CD4-positive, alpha-beta T cell treated with Interleukin-21 for 1 hour (primary cell): ENCODE results near the gene AATK.

Experiments used
- DNase-seq: peaks from one replicate; pipeline ENCODE4 v3.0.0-alpha.2; 2020

The AATK gene

DNA sequence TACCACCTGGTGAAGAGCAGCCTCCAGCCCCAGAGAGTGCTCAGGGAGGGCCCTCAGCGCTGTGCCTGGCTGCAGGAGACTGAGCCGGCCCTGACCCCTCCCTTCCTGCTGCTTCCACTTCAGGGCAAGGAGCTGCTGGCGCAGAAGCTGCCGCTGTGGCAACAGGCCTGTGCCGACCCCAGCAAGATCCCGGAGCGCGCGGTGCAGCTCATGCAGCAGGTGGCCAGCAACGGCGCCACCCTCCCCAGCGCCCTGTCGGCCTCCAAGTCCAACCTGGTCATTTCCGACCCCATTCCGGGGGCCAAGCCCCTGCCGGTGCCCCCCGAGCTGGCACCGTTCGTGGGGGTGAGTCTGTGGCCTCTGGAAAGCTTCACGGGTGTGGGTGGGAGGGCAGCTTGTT, 62.6 kb downstream of the AATK start:
- no peak for DNase-seq

DNA sequence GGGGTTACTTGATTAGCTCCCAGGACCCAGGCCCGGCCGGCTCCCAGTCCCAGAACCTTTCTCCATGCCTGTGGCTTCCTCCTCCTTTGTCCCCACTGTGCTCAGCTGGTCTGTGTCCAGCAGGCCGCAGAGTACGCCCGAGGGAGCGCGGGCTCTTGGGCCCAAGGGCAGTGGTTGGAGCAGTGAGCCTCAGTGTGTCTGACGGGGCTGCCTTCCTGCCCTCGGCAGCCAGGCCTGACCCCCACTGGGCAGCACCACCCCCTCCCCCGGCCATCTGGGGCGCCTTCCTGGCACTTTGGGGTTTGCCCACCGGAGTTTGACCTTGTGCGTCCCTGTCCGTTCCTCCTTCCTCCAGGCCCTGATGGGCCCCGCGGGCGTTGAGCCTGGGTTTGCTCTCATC, 63.2 kb downstream of the AATK start:
- DNase-seq: no peak

DNA sequence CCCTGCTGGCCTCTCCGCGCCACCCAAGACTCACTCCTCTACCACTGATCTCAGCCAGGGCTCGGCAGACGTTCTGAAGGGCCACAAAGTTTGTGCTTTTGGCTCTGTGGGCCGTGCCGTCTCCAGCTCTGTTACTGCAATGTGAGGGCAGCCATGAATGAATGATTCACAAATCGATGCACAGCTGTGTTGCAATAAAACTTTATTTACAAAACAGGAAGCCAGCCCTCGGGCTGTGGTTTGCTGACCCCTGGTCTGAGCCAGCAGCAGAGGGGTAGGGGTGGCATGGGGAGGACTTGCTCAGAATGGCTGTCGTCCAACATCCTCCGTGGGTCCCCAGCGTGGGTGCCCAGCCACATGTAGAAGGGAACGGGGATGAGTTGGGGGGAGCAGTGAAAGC, 63.7 kb downstream of the AATK start:
- no peak for DNase-seq

DNA sequence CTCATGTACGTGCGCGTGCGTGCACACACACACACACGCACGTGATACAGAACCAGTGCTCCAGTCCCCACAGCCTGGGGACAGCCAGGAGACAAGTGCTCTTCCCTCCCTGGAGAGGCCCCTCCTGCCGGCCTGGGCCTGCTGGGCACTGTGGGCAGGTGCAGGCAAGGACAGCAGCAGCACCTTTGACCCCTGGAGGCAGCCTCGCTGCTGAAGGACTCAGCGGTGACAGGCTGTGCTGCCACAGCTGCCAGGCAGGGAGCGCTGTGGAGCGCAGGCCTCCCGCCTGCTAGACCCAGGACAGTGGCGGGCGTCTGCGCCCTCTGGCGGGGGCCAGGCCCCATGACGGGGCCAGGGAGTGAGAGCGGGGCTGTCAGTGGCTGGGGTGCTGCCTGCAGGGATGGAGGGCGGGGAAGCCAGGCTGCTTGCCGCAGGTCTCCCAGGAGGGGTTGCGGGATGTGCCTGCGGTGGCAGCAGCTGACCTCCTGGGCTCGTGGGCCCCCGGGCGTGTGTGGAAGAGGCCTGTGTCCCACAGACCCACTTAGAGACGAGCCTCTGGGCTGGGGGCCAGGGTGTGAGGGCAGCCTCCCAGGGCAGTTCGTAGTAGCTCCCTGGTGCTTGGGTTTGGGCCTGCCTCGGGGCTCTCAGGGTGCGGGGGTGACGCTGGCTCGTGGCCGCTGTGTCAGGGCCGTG, 64.3 kb downstream of the AATK start:
- peak; percentile 91 for DNase-seq

DNA sequence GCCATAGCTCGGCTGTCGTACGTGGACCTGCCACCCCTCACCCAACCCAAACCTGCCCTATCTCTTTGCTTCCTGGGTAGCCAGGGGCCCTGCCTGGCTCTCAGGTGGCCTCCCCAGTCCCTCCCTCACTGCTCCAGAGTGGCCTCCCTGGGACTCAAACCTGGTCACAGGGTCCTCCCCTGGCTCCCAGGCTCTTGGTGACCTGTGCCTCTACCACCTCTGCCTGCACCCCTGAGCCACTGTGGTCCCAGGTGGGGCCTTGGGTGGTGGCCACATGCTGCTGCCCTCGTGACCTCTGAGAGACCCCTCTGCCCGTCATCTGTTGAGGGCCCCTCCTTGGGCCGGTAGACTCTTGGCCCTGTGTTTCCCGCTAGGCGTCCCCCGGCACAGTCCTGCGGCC, 65.4 kb downstream of the AATK start:
- DNase-seq: no peak

DNA sequence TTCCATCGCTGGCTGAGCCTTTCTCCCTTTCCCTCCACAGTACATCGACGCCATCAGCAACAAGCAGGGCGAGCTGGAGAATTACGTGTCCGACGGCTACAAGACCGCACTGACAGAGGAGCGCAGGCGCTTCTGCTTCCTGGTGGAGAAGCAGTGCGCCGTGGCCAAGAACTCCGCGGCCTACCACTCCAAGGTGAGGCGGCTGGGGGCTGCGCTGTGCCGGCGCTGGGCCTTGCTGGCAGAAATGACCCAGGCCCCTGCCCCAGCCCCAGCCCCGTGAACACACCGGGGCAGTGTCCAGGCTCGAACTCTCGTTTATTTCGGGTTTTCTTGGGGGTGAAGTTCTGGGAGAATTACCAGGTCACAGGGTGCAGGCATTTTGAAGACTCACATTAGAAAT, 66.1 kb downstream of the AATK start:
- no peak for DNase-seq

DNA sequence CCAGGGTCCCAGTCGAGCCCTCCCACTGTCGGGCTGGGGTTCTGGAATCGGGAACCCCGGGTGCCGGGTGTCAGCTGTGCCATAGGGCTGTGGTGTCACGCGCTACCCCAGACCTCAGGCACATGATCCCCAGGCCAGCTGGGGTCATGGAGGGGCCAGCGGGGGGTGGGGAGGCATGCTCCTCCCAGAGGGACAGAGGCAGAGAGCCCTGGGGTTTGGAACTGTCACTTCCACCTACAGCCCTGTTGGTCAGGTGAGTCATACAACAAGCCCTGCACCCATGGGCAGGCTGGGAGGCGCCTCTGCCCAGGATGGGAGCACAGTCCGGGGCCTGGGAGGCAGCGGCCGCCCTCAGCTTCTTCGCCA, 68.1 kb downstream of the AATK start:
- no peak for DNase-seq

DNA sequence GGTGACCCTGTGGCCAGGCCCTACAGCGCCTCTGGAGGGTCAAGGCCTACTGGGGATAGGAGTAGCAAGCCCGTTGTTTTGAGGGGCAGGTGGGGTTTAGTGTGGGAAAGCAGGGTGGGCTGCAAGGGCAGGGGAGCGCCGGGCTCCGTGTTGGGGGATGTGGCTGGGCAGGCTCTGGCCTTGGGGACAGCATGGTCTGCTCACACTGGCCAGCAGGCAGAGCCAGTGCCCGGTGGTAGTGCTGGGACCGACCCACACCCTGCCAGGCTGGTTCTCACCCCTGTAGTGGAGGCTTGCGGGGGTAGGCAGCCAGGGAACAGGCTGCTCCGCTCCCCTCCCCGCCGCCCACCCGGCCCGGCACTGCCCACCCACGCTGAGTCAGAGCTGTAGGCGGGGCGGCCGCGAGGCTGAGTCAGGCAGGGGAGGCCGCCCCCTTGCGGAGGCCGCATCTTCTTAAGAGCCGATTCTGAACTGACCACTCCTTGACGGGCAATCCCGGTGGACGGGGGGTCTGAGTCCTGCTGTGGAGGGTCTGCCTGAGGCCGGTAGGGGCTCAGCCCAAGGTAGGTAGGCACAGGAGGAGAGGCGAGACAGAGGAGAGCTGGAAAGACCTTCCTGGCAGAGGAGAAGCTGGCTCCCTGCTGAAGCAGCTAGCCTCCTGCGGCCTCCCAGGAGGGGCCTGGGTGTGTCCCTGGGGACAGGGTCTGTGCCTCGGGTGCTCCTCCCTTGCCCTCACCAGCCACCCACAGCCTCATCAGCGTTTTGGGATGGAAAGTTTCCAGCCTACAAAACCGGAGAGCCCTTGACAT, 68.7 kb downstream of the AATK start:
- peak; percentile 40 for DNase-seq

DNA sequence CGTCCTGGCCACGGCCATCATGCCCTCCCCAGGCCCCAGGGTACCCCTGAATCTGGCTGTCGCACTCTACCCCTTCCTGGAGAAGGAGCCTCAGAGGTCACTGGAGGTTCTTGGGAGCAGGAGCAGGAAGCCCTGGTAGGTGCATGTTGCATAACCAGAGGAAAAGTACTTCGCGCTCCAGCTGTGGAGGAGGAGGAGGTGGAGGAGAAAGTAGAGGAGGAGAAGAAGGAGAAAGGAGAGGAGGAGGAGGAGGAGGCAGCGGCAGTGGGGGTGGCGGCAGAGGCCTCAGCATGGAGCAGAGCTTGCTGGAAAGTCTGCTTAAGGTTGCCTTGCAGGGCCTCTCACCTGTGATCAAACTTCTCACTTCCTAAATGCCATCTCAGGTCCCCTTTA, 69.3 kb downstream of the AATK start:
- no peak for DNase-seq

DNA sequence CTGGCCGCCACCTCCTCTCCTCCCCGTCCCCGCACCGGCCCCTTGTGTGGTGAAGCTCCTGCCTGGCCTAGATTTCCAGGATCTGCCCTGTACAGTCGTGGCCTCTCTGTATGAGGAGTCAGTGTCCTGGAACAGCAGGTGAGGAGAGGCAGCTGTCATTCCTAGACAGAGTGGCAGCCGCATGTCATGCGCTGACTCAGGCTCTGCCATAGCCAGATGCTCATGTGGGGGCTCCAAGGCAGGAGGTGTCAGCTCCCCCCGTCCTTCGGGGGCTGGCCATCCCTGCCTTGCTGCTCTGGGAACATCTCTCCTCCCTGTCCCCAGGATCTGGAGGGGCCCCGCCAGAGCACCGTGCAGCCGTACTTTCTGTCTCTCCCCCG, 70.6 kb downstream of the AATK start:
- no peak for DNase-seq

DNA sequence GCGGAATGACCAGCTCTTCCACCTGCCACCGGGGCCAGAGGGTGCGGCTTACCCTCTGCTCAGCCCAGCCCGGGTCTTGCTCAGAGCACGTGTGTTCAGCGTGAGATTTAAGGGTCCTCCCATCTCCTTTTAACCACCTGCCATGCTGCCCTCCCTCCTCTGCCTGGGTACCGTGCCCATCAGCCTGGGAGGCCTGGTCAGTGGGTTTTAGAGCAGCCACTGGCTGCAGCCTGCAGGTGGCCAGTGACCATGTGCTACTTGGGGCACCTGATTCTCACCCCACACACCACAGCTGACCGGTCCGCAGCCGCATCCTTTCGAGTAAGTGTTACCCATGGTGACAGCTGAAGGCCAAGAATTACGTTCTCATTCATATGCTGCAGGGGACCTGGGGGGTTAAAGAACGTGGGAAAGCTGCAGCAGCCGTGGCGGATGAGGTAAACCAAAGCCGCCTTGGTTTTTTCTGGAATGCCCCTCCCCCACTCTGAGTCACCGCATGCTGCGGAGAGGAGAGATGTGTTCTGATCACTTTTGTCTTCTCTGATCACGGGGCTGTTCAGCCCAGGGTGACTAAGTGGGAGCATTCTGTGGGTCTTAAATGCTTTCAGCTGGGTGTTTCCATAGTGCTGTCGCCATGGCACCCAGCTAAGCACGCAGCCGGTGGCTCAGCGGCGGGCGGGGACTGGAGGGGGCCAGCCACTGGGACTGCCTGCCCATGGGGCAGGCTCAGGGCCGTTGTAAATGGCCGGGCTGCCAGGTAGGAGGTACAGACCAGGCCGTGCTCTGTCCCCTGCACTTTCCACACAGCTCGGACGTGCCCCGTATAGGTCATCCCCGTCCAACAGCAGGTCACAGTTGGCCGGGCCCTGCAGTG, 71.3 kb downstream of the AATK start:
- peak; percentile 92 for DNase-seq

DNA sequence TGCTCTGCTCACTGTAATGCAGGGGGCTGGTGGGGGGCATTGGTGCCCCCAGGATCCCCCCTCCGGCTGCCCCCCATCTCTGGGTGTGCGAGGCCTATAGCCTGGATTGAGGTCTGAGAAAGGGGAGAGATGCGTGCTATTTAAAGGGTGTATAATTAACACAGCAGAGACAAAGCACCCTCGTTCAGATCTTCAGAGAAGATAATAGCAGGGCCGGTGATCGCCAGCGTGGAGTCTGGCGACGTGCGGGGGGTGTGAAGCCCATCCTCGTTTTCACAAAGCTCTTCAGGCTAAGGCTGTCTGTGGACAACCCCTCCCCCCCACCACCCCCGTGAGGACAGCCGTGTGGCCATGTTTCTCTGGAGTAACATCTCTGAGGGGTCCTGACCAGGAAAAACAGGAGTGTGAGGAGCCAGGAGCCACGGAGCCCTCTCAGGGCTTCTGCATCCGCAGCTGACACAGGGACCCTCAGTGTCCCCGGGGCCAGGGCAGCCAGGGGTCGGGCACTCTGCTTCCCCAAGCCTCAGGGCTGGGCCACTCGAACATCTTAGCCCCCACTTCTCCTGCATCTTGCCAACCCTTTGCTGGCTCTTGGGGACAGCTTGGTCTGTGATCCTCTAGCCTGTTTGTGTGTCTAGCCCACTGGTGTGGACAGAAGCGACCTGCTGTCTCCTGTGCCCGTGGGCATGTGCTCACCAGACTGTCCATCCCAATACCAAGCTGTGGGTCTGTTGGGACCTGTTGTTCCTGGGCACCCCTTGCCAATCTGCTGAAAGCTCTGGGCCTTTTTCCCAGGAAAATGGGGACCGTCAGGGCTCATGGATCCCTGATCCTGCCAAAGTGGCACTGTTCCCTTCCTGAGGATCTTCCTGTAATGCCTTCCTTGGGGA, 72.2 kb downstream of the AATK start:
- DNase-seq: no peak

DNA sequence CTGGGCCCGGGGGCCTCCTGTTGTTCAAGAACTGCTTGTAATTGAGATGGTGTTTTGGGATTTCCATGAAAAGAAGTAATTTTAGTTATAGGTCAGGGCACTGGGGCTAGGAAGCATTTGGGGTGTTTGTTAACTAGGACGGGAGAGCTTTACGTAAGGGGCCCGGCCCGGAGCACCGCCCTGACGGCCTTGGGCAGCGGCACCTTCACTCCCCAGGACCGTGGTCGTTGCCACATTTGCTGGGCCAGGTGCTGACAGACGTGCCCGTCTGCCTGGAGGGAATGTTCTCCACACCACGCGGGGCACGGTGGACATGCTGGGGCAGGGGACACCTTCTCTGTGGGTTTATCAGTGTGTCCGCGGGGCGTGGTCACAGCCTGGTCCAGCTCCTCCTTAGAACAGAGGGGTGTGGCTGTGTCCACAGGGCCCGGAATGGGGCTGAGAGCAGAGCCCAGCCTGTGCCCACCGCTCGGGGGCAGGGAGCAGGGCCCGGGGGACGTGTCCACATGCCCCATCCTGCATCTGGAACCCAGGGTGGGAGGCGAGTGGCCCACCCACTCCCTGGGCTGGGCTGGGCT, 73.4 kb downstream of the AATK start:
- no peak for DNase-seq

DNA sequence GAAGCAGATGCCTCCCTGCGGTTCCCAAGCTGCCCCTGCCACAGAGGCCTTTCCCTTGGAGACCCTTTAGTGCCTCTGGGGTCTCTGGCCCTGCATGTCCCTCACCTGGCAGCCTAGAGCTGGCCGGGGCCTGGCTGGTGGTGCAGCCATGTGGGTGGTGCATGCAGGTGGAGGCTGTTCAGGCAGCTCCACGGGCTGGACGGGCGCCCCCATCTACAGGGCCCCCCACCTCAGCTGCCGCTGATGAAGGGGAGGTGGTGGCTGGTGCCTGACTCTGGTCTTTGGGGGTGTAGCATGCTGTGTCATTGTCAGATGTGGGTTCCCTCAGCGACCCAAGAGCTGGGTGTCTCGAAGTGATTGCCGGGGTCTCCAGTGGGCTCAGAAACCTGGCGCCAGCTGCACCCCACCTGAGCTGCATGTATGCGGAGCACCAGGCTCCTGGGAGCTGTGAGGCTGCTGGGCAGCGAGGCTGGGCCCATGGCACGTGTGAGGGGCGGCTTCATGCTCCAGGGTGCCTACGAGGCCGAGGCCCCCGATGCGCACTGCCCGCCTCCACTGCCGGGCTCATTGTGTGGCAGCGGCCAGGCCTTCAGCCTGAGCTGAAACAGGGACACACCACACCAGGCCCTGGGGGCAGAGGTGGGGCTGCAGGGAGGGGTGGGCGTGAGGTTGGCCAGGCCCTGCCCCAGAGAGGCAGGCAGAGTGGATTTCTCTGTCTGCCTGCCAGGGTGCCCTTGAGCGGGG, 74.1 kb downstream of the AATK start:
- DNase-seq: no peak

DNA sequence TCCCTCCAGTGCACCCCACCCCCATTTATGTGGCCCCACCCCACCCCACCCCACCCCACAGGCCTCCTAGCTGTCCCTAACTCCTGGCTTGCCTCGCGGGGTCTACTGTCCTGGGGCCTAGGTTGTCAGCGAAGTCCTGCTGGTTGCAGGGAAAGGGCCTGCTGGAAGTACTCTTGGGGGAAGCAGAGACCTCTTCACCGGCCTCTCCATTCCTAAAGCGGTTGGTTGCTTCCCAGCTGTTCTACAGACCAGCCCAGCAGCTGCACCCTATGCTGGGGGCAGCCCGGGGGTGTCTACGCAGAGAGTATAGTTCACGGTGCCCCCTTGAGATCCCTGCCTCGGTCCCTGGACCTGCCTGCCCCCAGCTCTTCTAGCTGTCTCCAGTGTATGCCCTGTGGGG, 74.9 kb downstream of the AATK start:
- no peak for DNase-seq

DNA sequence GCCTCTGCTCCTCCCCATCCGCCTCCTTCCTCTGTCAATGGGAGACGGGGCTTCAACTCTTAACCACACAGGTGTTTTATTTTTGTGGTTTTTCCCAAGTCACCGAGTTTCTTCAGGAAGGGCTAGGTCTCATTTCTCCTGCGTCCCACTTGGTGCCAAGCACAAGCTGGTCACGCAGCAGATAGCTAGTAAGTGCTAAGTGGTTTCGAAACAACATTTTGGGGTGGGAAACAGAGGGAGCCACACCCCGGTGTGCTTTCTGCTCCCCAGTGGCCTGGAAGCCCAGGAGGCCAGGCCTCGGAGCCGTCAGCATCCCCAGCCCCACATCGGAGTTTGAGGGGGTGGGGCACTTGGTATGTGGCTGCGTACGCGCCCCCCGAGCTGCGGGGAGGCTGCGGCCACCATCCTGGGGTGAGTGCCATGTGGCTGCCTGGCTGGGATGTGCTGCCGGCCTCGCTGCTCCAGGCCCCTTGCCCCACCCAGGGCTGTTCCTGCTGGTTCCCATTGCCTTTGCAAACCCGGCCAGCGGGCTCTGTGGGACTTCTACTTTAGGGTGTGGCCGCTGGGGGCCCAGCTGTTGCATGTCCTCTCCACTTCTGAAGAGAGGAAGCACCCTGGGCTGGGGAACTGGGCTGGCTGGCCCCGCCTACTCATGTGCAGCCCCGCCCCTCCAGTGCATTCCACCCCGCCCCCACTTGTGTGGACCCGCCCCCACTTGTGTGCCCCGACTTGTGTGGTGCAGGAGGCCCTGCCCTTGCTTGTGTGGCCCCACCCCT, 75.5 kb downstream of the AATK start:
- peak; percentile 51 for DNase-seq

DNA sequence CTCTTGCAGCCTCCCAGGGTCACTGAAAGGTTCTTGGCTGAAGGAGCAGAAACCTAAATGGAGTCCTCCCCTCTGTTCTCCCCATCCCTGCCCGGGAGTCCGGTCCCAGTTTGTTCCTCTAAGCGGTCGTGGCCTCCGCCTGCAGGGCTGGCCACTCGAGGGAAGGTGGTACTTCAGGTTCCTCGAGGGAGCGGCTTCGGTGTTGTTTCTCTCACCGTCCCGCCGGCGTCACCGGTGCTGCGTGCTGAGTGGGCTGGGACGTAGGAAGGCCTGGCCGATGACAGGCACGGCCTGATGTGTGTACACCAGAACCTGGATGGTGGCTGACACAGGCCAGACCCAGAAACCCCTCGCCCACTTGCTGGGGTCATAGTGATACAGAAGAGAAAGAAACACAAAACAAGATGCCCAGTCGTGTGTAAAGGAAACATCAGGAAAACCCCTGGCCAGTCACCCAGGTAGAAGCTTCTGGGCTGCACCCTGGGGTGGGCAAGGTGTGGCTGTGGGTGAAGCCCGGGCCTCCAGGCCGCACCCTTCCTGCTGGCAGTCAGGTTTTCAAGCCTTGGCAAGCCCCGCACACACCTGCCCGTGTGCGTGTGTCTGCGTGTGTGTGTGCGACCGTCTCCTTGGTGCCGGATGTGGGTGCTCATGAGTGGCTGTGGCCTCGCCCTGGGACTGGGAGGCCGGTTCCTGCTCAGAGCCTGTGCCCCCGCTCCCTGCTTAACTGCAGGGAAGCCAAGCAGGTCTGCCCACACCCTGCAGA, 79.1 kb downstream of the AATK start:
- DNase-seq: peak; percentile 14

DNA sequence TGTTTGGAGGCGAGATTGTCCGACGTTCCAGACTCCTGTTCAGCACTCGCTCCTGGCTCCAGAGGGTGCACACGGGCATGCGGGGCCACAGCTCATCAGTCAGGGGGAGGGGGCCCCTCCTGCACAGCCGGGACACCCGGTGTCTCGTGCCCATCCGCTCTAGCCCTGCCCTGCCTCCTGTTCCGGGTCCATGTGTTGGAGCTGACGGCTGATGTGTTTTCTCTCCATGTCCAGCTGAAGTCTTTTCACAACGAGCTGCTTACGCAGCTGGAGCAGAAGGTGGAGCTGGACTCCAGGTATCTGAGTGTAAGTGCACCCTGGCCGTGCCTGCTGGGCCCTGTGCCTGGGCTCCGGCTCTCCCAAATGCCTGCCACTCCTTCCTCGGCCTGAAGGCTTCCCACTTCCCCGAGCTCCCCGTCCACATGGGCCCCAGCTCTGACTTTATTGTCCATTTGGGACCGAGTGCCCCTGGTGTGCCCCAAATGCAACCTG, 80.6 kb downstream of the AATK start:
- DNase-seq: no peak

DNA sequence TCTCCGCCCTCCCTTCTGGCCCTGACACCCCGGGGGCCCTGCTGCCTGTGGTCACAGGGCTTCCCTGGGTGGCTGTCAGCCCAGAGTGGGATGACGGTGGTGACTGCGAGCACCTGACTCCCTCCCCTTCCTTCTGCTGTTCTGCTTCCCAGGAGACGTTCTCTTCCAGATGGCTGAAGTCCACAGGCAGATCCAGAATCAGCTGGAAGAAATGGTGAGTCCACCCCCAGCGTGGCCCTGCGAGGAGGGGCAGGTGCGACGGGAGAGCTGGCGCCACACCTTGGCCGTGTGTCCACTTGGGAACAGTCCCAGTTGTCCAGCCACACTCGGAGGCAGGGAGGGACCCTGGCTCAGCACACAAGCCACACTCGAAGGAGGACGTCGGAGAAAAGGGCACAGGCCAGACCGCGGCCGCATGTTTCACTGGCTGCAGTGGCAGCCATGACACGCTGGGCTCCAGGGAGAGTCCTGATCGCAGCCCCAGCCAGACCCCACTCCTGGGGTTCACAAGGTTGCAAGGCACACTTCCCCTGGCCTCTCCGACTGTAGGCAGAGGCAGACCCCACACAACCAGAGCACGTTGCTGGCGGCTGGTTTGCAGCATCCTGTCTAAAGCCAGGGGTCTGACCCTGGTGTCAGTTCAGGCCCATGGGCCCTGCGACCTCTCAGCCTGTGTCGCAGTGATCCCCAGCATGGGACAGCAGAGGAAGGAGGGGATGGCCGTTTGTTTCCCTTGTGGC, 81.2 kb downstream of the AATK start:
- no peak for DNase-seq
